Stimulated activated memory B cell treated with anti-CD40 and anti-IgM and Interleukin-4, amounts not matched to agents 10 μg/mL and 1 μg/mL and 100 μg/mL, for 72 hours (primary cell): ENCODE data around the gene GSS.

ENCODE experiments used
- ATAC-seq: fragments of 150-1000 bp; cut with Tn5 transposase; 2 replicates; pipeline ENCODE4 v1.10.0; 2021
- H3K27ac Mint-ChIP-seq: one replicate; pipeline ENCODE4 v1.8.0; 2022; ENCODE audit warnings: mild to moderate bottlenecking, mixed read lengths
- H3K27me3 Mint-ChIP-seq: one replicate; pipeline ENCODE4 v1.8.0; 2022; ENCODE audit warnings: mixed read lengths
- H3K36me3 Mint-ChIP-seq: one replicate; pipeline ENCODE4 v1.8.0; 2022; ENCODE audit warnings: mixed read lengths
- H3K4me1 Mint-ChIP-seq: one replicate; pipeline ENCODE4 v1.8.0; 2022; ENCODE audit warnings: mixed read lengths
- H3K4me3 Mint-ChIP-seq: one replicate; pipeline ENCODE4 v1.8.0; 2022; ENCODE audit warnings: mild to moderate bottlenecking, moderate library complexity, mixed read lengths
- H3K9me3 Mint-ChIP-seq: one replicate; pipeline ENCODE4 v1.8.0; 2022; ENCODE audit warnings: mixed read lengths

The GSS gene

GRCh38 chr20:34986311-34987287 is 31.0 kb upstream of the GSS start:
- no peak overlapping the region for H3K27ac Mint-ChIP-seq
- no peaks in the 10 kb centered on the region for H3K9me3 Mint-ChIP-seq
- no peak overlapping the region for H3K4me3 Mint-ChIP-seq
- H3K36me3 Mint-ChIP-seq = no peaks in the 10 kb centered on the region
- peaks cover 41% of the 10 kb centered on the region for H3K27me3 Mint-ChIP-seq
- no peak for ATAC-seq
- peaks cover 6% of the 10 kb centered on the region for H3K4me1 Mint-ChIP-seq

DNA sequence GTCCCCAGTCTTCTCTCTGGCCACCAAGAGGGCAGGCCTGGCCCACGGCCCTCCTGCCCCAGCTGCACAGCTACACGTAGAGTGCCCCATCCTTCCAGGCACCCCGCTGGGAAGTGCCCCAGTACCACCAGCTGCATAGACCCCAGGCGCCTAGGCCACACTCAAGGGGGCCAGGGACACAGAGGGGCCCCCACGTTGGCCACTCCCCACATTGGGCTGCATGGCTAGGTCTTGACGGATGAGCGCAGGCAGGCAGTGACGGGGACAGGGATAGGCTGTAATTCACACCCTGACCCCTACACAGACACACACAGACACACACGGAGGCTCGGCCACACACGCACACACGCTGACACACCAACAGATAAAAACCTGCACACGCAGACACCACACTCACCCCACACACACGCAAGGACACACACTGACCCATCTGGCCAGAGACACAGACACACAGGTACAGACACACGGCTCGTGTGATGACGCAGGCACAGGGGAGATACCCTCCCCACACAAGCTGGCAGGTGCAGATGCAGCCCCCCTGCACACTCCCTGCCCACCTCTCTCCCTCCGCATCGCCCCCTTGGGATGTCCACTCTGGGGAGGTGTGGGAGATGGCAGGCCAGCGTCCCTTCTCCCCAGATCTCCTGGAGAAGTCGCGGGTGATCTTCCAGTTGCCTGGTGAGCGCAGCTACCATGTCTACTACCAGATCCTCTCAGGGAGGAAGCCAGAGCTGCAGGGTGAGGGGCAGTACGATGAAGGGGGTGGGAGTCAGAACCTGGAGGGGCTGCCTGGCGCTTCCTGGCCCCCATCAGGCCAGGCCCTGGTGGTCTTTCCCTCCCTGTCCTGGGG is 30.1 kb upstream of the GSS start:
- Mint-ChIP-seq H3K9me3 (no peaks in the 10 kb centered on the region), H3K4me3 (no peak overlapping the region), H3K27me3 (peaks cover 50% of the 10 kb centered on the region), H3K36me3 (no peaks in the 10 kb centered on the region), H3K4me1 (peaks cover 6% of the 10 kb centered on the region), H3K27ac (no peak overlapping the region)
- no peak for ATAC-seq

GRCh38 chr20:34984756-34985261 is 29.2 kb upstream of the GSS start:
- H3K36me3 Mint-ChIP-seq = no peaks in the 10 kb centered on the region
- no peak overlapping the region for H3K27ac Mint-ChIP-seq
- no peak overlapping the region for H3K4me3 Mint-ChIP-seq
- no peaks in the 10 kb centered on the region for H3K9me3 Mint-ChIP-seq
- peaks cover 59% of the 10 kb centered on the region for H3K27me3 Mint-ChIP-seq
- no peak for ATAC-seq
- H3K4me1 Mint-ChIP-seq = peaks cover 6% of the 10 kb centered on the region

DNA sequence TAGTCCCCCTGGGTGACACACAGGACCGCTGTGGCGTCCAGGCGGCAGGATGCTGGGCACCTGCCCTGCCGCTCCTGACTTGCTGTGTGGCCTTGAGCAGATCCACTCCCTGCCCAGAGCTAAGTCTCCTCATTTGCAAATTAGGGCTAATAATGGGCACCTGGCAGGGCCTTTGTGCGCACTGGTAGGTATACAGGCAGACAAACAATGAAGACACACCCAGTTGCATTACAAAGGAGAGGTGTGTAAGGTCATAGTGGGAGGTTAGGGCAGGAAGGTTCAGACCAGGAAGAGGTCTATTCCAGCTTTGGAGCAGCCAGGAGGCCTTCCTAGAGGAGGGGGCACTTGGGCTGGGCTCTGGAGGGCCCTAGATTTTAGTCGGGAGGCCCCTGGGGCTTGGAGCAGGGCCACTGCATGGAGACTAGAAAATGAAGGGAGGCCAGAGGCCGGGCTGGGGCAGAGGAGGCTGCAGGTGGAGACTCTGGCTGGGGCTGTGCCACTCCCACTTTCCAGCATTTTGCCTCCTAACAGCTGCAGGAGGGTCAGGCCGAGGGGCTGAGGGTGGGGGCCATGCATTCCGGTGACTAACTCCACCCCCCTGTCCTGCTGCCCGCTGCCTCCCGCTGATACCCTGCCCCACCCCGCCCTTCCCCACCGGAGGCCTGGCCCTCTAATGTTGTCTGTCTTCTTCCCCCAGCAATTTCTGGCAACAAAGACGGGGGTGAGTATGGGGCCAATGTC is 28.6 kb upstream of the GSS start:
- peaks cover 6% of the 10 kb centered on the region for H3K4me1 Mint-ChIP-seq
- H3K27me3 Mint-ChIP-seq = peaks cover 59% of the 10 kb centered on the region
- no peaks in the 10 kb centered on the region for H3K36me3 Mint-ChIP-seq
- no peak overlapping the region for H3K4me3 Mint-ChIP-seq
- no peak overlapping the region for H3K27ac Mint-ChIP-seq
- no peaks in the 10 kb centered on the region for H3K9me3 Mint-ChIP-seq
- ATAC-seq = no peak

GRCh38 chr20:34983089-34983820 is 27.6 kb upstream of the GSS start:
- Mint-ChIP-seq H3K27me3 (peaks cover 68% of the 10 kb centered on the region), H3K4me1 (peaks cover 6% of the 10 kb centered on the region), H3K9me3 (no peaks in the 10 kb centered on the region), H3K36me3 (no peaks in the 10 kb centered on the region), H3K4me3 (no peak overlapping the region), H3K27ac (no peak overlapping the region)
- ATAC-seq = no peak

- peaks cover 76% of the 10 kb centered on the region for H3K27me3 Mint-ChIP-seq
- ATAC-seq = no peak
Measured at GRCh38 chr20:34982270-34983088, 26.9 kb upstream of the GSS start.

GRCh38 chr20:34980543-34981233 is 25.1 kb upstream of the GSS start:
- Mint-ChIP-seq H3K27me3 (peaks cover 82% of the 10 kb centered on the region), H3K4me3 (no peak overlapping the region), H3K27ac (no peak overlapping the region), H3K36me3 (no peaks in the 10 kb centered on the region), H3K4me1 (peaks cover 6% of the 10 kb centered on the region), H3K9me3 (no peaks in the 10 kb centered on the region)
- no peak for ATAC-seq

More at GRCh38 chr20:34982270-34983088, 26.9 kb upstream of the GSS start:
- Mint-ChIP-seq H3K4me3 (no peak overlapping the region), H3K4me1 (peaks cover 6% of the 10 kb centered on the region), H3K36me3 (no peaks in the 10 kb centered on the region), H3K27ac (no peak overlapping the region), H3K9me3 (no peaks in the 10 kb centered on the region)

DNA sequence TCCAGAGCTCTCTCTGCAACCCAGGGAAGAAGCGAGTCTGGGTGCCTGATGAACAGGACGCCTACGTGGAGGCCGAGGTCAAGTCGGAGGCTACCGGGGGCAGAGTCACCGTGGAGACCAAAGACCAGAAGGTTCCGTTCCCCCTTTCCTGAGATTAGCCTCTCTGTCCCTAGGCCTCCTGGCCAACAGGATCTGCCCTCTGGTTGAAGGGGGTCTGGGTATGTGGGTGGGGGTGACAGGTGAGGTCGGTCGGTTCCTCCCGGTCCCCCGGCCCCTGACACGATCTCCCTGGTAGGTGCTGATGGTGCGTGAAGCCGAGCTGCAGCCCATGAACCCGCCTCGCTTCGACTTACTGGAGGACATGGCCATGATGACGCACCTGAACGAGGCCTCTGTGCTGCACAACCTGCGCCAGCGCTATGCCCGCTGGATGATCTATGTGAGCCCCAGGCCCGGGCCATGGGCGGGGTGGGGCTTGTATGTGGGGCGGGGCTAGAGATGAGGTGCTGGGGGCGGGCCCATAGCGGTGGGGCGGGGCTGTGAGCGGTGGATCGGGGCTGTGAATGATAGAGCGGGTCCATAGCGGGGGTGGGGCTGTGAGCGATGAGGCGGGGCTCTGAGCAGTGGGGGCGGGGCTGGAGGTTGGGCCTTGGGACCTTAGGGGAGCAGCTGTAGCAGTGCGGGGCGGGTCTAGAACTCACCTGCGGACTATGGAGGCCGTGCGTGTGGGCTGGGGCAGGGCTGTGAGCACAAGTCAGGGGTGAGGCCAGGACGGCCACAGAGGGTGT is 24.0 kb upstream of the GSS start:
- Mint-ChIP-seq H3K36me3 (no peaks in the 10 kb centered on the region), H3K4me1 (peaks cover 6% of the 10 kb centered on the region), H3K9me3 (no peaks in the 10 kb centered on the region), H3K27me3 (peaks cover 72% of the 10 kb centered on the region), H3K4me3 (no peak overlapping the region), H3K27ac (no peak overlapping the region)
- peak; percentile 53 for ATAC-seq

DNA sequence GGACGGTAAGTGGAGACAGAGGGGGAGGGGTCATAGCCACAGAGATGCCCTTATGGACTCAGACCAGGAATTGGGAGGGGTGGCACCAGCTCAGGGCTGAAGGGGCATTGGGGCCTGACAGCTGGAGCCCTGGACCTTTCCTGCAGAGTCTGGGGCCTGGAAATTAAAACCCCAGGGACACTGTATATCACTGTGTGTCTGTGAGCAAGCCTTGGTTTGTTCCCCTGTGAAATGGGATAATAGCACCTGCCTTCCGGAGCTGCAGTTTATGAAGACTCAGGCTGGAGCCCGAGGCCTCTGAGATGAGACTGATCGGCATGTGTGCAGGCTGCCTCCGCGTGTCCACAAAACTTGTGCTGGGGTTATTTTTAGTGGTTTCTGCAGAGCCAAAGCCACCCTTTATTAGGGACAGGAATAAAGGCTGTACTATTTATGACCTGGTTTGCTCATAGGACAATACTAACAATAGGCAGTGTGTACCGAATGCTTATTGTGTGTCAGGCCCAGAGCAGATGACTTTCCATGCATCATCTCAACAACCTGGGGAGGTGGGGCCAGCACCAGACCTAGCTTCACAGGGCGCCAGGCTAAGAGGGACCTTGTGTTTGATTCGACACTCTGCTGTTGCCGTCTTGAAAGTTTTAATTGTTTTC is 22.6 kb upstream of the GSS start:
- peaks cover 3% of the 10 kb centered on the region for H3K4me1 Mint-ChIP-seq
- ATAC-seq = no peak
- H3K4me3 Mint-ChIP-seq = no peak overlapping the region
- no peaks in the 10 kb centered on the region for H3K36me3 Mint-ChIP-seq
- peaks cover 61% of the 10 kb centered on the region for H3K27me3 Mint-ChIP-seq
- no peak overlapping the region for H3K27ac Mint-ChIP-seq
- no peaks in the 10 kb centered on the region for H3K9me3 Mint-ChIP-seq

DNA sequence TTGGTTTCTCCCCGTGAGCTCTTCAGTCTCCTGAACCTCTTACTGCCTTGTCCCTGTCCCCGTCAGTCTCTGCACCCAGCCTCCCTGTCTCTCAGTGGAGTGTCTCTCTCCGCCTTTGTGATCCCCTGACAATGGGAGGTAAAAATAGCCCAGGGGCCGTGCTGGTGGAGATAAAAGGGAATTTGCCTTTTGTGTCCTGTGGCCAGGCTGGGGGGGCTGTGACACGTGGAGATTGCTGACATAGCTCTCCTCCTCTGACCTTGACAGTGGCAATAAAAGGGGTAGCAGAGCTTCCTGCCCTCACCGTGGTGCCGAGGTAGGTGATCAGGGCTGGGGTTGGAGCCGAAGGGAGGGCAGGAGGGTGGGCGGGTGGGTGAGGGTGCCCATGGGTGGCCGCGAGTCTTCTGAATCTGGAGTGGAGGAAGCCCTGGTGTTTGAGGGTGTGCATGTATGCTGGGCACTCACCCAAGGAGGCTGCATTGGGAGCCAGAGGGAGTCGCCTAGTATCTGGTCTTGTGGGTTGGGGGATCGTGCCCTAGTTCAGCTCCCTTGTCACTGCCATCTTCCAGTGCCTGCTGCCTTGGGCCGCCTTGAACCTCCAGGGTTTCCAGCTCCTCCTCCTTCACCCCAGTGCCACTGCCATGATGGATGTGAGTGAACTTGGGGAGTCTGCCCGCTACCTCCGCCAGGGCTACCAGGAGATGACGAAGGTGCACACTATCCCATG is 21.9 kb upstream of the GSS start:
- H3K36me3 Mint-ChIP-seq = no peaks in the 10 kb centered on the region
- H3K4me3 Mint-ChIP-seq = no peak overlapping the region
- H3K4me1 Mint-ChIP-seq = no peaks in the 10 kb centered on the region
- no peak for ATAC-seq
- peaks cover 54% of the 10 kb centered on the region for H3K27me3 Mint-ChIP-seq
- no peaks in the 10 kb centered on the region for H3K9me3 Mint-ChIP-seq
- H3K27ac Mint-ChIP-seq = no peak overlapping the region

- Mint-ChIP-seq H3K4me1 (no peaks in the 10 kb centered on the region), H3K9me3 (no peaks in the 10 kb centered on the region), H3K36me3 (no peaks in the 10 kb centered on the region), H3K27ac (no peak overlapping the region), H3K4me3 (no peak overlapping the region), H3K27me3 (peaks cover 42% of the 10 kb centered on the region)
- ATAC-seq = no peak
Measured at GRCh38 chr20:34976286-34976685, 20.7 kb upstream of the GSS start.

DNA sequence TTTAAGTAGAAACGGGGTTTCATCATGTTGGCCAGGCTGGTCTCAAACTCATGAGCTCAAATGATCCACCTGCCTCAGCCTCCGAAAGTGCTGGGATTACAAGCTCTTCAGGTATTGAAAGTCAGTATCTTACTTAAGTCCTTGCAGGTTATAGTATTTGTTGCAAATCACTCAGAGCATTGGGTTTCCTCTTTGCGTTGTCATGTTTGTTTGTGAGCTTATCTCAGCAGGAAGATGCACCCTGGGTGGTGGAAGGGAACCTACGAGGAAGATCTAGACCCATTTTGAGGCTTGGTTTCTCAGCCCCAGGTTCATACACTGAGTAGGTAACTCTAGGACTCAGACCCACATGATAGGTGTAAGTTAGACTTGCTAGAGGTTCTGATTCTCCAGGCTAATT is 18.6 kb upstream of the GSS start:
- ATAC-seq = no peak
- Mint-ChIP-seq H3K27me3 (peaks cover 27% of the 10 kb centered on the region), H3K9me3 (no peaks in the 10 kb centered on the region), H3K4me1 (no peaks in the 10 kb centered on the region), H3K4me3 (no peak overlapping the region), H3K27ac (no peak overlapping the region), H3K36me3 (no peaks in the 10 kb centered on the region)
